ENCODE results near the gene TSPO. TPM values are rescaled to one million over a fixed set of nuclear protein-coding genes. Genes with fewer than 3 reads are reported as not detected.
"Not testable (repeated sequence)": the region's sequence is repeated elsewhere in the genome, so short reads cannot be mapped to it uniquely, and the experiment has no call there.

Gene TSPO
- total and polyA plus RNA-seq, 2 of the 8 experiments (the other 6 are each of a cell fraction or from before 2014, with no cell fraction given) = 19.9 to 51.5 TPM

GRCh38 chr22:43151251-43152002, at the start of gene TSPO (continued):
- peak; percentile 90 for TF ChIP-seq MAX (IDR thresholded peaks at IDR 0.05)
- TF ChIP-seq POLR2A (IDR thresholded peaks at IDR 0.05; ENCODE audit: control extremely low read depth in 1 of 2, low read depth in 2 of 2, low read length in 2 of 2) = no peak
- TF ChIP-seq KDM1A (IDR thresholded peaks at IDR 0.05; ENCODE audit: borderline replicate concordance, low read length) = 0 out of 2 replicates have a peak, but pooled peaks have one; percentile 9

GRCh38 chr22:43104056-43104625, 47.2 kb upstream of the TSPO start:
- H2BK120ac ChIP-seq (replicated peaks; ENCODE audit: low read depth, low read length); H3K4ac ChIP-seq (replicated peaks; ENCODE audit: insufficient read length, low read depth, low read length); FAIRE-seq; DNase-seq (ENCODE audit: low read depth in 1 of 2, low spot score in 2 of 2); H3K56ac ChIP-seq (replicated peaks; ENCODE audit: insufficient read length, low read depth, low read length); H4K91ac ChIP-seq (replicated peaks; ENCODE audit: insufficient read length, low read length); H3K23ac ChIP-seq (ENCODE audit: insufficient read length); H3K4me2 ChIP-seq (ENCODE audit: insufficient read depth in 1 of 2, low read depth in 2 of 2, low read length in 2 of 2); H2BK5ac ChIP-seq (ENCODE audit: low read depth, low read length); H3K36me3 ChIP-seq (ENCODE audit: control insufficient read depth in 2 of 4, insufficient read depth in 4 of 4, low read length in 3 of 4); H3K18ac ChIP-seq (ENCODE audit: extremely low read depth, low read length); H4K20me1 ChIP-seq (replicated peaks in 1 of 2; ENCODE audit: control insufficient read depth in 1 of 2, insufficient read depth in 2 of 2, low read length in 2 of 2); H2BK15ac ChIP-seq (ENCODE audit: low read length); H2BK20ac ChIP-seq (ENCODE audit: low read length); H3K4me1 ChIP-seq (replicated peaks in 1 of 4; ENCODE audit: control insufficient read depth in 3 of 4, insufficient read depth in 4 of 4, low read length in 3 of 4); H3K9me3 ChIP-seq (ENCODE audit: insufficient read depth in 2 of 2, low read depth in 1 of 2, low read length in 1 of 2); H2AK5ac ChIP-seq (ENCODE audit: low read depth, low read length); H3K27me3 ChIP-seq (replicated peaks in 1 of 4; ENCODE audit: control insufficient read depth in 3 of 4, extremely low read depth in 1 of 4, insufficient read depth in 3 of 4, low read length in 3 of 4); H3K27ac ChIP-seq (ENCODE audit: low read depth, low read length); H3K79me2 ChIP-seq (ENCODE audit: control insufficient read depth in 1 of 2, insufficient read depth in 2 of 2, low read length in 2 of 2); H4K5ac ChIP-seq (ENCODE audit: insufficient read length, low read depth, low read length); H3K23me2 ChIP-seq (ENCODE audit: low read depth, low read length); H3K79me1 ChIP-seq (ENCODE audit: low read depth, low read length); H3K14ac ChIP-seq (ENCODE audit: insufficient read length); H2AFZ ChIP-seq (ENCODE audit: low read length); H3K4me3 ChIP-seq (ENCODE audit: extremely low read depth in 1 of 4, insufficient read depth in 2 of 4, low read depth in 3 of 4, low read length in 4 of 4); H3K9ac ChIP-seq (replicated peaks in 1 of 4; ENCODE audit: extremely low read depth in 1 of 4, low read depth in 3 of 4, low read length in 3 of 4); H2BK12ac ChIP-seq (ENCODE audit: low read depth, low read length); H4K8ac ChIP-seq (ENCODE audit: extremely low read depth, insufficient read depth, low read length): not testable (repeated sequence)
- WGBS, 2 experiments (ENCODE audit: extremely low coverage in 1 of 2, insufficient coverage in 1 of 2, insufficient read length in 1 of 2, insufficient replicate concordance in 2 of 2, low coverage in 1 of 2, low lambda C conversion rate in 2 of 2, missing lambda C conversion rate in 1 of 2) = 88% methylated on average over 15 of the region's 15 CpGs; no CpG with 5 or more reads in 1 of the 2 experiments
- ChIA-PET POLR2A (ENCODE audit: partially characterized antibody) (interaction anchor here (0.6 kb wide), 1 partner anchor 259 kb away, joined by 3 read pairs; no protein-coding TSS in a partner anchor), CTCF (ENCODE audit: partially characterized antibody) (interaction anchor here (1.0 to 2.4 kb wide), 5 partner anchors 9 to 283 kb away, joined by 3 to 6 read pairs (median 3); no protein-coding TSS in a partner anchor)

Data from H1 (cell line).